SK-N-MC (cell line): ENCODE measurements around the gene CTNNB1.

Source experiments
- EZH2 ChIP-seq: fragments of 200-600 bp; sonication (generic); IDR thresholded peaks from one replicate; pipeline ENCODE4 v1.6.1; 2017; ENCODE audit warnings: antibody characterized with exemption
- POLR2AphosphoS5 ChIP-seq: IDR thresholded peaks from 2 replicates; pipeline ENCODE4 v1.6.1; 2012; ENCODE audit warnings: mild to moderate bottlenecking, low read depth, low read length, borderline replicate concordance

- TF ChIP-seq POLR2AphosphoS5 (no peak), EZH2 (no peak)
Measured at GRCh38 chr3:41175365-41175764, 23.9 kb upstream of the CTNNB1 start.
